ENCODE measurements around the gene TRAM2. TPM values are rescaled to one million over a fixed set of nuclear protein-coding genes. Genes with fewer than 3 reads are reported as not detected.

The TRAM2 gene
- total and polyA plus RNA-seq, 9 of the 15 experiments (the other 6 are each of a cell fraction or from before 2014, with no cell fraction given): 2.6 to 13.3 (median 8.9) TPM

GRCh38 chr6:52566201-52566600 lies 10.7 kb downstream of the TRAM2 start:
- in situ Hi-C loops (cut with MboI): no loop called here
- Histone ChIP-seq H3K79me2 (ENCODE audit: control insufficient read depth, insufficient read depth, low read length) (peaks cover 32% of the 10 kb centered on the region), H3K4me1 (replicated peaks in 1 of 2; ENCODE audit: control insufficient read depth in 2 of 2, insufficient read depth in 2 of 2, low read length in 2 of 2) (no peaks in the 10 kb centered on the region; a peak in 2 of 5 replicates), H3K36me3 (ENCODE audit: control insufficient read depth, insufficient read depth, low read length) (no peaks in the 10 kb centered on the region), H4K20me1 (replicated peaks; ENCODE audit: control insufficient read depth, insufficient read depth, low read length) (peaks cover 11% of the 10 kb centered on the region; the same call in 1 of the 2 replicates), H2AFZ (ENCODE audit: low read depth, low read length) (no peak overlapping the region), H3K4me2 (ENCODE audit: insufficient read depth, low read length) (no peak overlapping the region), H3K9ac (ENCODE audit: insufficient read depth in 1 of 2, low read depth in 2 of 2, low read length in 2 of 2) (no peak overlapping the region), H3K4me3 (no peak overlapping the region), H3K27me3 (ENCODE audit: control insufficient read depth in 2 of 2, insufficient read depth in 2 of 2, low read length in 2 of 2) (no peaks in the 10 kb centered on the region), H3K9me1 (ENCODE audit: control insufficient read depth, insufficient read depth, low read length) (no peaks in the 10 kb centered on the region), H3K27ac (ENCODE audit: extremely low read depth, low read depth, low read length) (no peak overlapping the region), H3K9me3 (replicated peaks; ENCODE audit: control insufficient read depth, insufficient read depth, low read depth, low read length) (no peaks in the 10 kb centered on the region)
- POLR2A ChIA-PET: interaction anchor here (1.0 to 1.6 kb wide), 5 partner anchors 9 to 16 kb away, joined by 3 to 6 read pairs (median 5); no protein-coding TSS in a partner anchor
- WGBS (ENCODE audit: insufficient coverage, low coverage, missing lambda C conversion rate): 80% methylated on average over 2 of the region's 2 CpGs
- DNase-seq (ENCODE audit: extremely low read depth in 1 of 4, low spot score in 3 of 4) (no peak), ATAC-seq (no peak), FAIRE-seq (no peak)
- CTCF ChIA-PET (ENCODE audit: low intra/inter-chr PET ratio): no interaction called here
- intact Hi-C loops (cut with micrococcal nuclease): no loop called here
- TF ChIP-seq PTRF (tag; IDR thresholded peaks at IDR 0.05) (no peak), ZBTB7A (IDR thresholded peaks at IDR 0.05; ENCODE audit: borderline replicate concordance, control insufficient read depth, low read depth, low read length) (no peak)
- no TSS peak for BruUV-seq (replicated peaks)

GRCh38 chr6:52564856-52565255 lies 12.0 kb downstream of the TRAM2 start:
- Histone ChIP-seq H3K9me1 (ENCODE audit: control insufficient read depth, insufficient read depth, low read length) (no peaks in the 10 kb centered on the region), H3K4me1 (replicated peaks in 1 of 2; ENCODE audit: control insufficient read depth in 2 of 2, insufficient read depth in 2 of 2, low read length in 2 of 2) (no peaks in the 10 kb centered on the region; a peak in 2 of 5 replicates), H3K9me3 (replicated peaks; ENCODE audit: control insufficient read depth, insufficient read depth, low read depth, low read length) (no peaks in the 10 kb centered on the region), H3K27ac (ENCODE audit: extremely low read depth, low read depth, low read length) (no peak overlapping the region), H3K9ac (ENCODE audit: insufficient read depth in 1 of 2, low read depth in 2 of 2, low read length in 2 of 2) (no peak overlapping the region), H4K20me1 (replicated peaks; ENCODE audit: control insufficient read depth, insufficient read depth, low read length) (peaks cover 11% of the 10 kb centered on the region; the same call in 1 of the 2 replicates), H3K4me2 (ENCODE audit: insufficient read depth, low read length) (no peak overlapping the region), H2AFZ (ENCODE audit: low read depth, low read length) (no peak overlapping the region), H3K36me3 (ENCODE audit: control insufficient read depth, insufficient read depth, low read length) (no peaks in the 10 kb centered on the region), H3K79me2 (ENCODE audit: control insufficient read depth, insufficient read depth, low read length) (peaks cover 34% of the 10 kb centered on the region), H3K27me3 (ENCODE audit: control insufficient read depth in 2 of 2, insufficient read depth in 2 of 2, low read length in 2 of 2) (no peaks in the 10 kb centered on the region), H3K4me3 (no peak overlapping the region)
- in situ Hi-C loops (cut with MboI) (no loop called here), intact Hi-C loops (cut with micrococcal nuclease) (no loop called here)
- no TSS peak for BruUV-seq (replicated peaks)
- DNase-seq (ENCODE audit: extremely low read depth in 1 of 4, low spot score in 3 of 4) (no peak), FAIRE-seq (no peak), ATAC-seq (no peak)
- ChIA-PET CTCF (ENCODE audit: low intra/inter-chr PET ratio) (no interaction called here), POLR2A (interaction anchor here (0.6 kb wide), 1 partner anchor 18 kb away, joined by 3 read pairs; no protein-coding TSS in a partner anchor)
- WGBS (ENCODE audit: insufficient coverage, low coverage, missing lambda C conversion rate): 75% methylated on average over 3 of the region's 3 CpGs
- TF ChIP-seq SMAD3 (CRISPR knock-in tag; conservative IDR thresholded peaks at IDR 0.05): no peak
- no peak for TF ChIP-seq ZBTB26 (CRISPR knock-in tag; IDR thresholded peaks at IDR 0.05)
- TF ChIP-seq NBN (IDR thresholded peaks at IDR 0.05; ENCODE audit: low read depth): no peak
- TF ChIP-seq ZFX (CRISPR knock-in tag; IDR thresholded peaks at IDR 0.05): no peak
- TF ChIP-seq THAP7 (CRISPR knock-in tag; IDR thresholded peaks at IDR 0.05): no peak
- TF ChIP-seq ZFP1 (CRISPR knock-in tag; IDR thresholded peaks at IDR 0.05): no peak
- no peak for TF ChIP-seq HDAC2 (IDR thresholded peaks at IDR 0.05)
- TF ChIP-seq PTRF (tag; IDR thresholded peaks at IDR 0.05): no peak
- TF ChIP-seq RFX1 (IDR thresholded peaks at IDR 0.05): no peak
- TF ChIP-seq CREB3 (tag; conservative IDR thresholded peaks at IDR 0.05; ENCODE audit: low read depth): no peak
- TF ChIP-seq NFIC (IDR thresholded peaks at IDR 0.05): no peak
- TF ChIP-seq NONO (IDR thresholded peaks at IDR 0.05; ENCODE audit: low read depth in 2 of 2, low read length in 1 of 2): no peak
- no peak for TF ChIP-seq RFX5 (IDR thresholded peaks at IDR 0.05; ENCODE audit: low read depth, low read length)
- no peak for TF ChIP-seq LARP7 (IDR thresholded peaks at IDR 0.05)
- no peak for TF ChIP-seq ZNF507 (tag; conservative IDR thresholded peaks at IDR 0.05)
